Trophoblast cell (in vitro differentiated cells and primary cell): ENCODE results near the gene OR4E2.

Source experiments
- DNase-seq, 2 donors: peaks; one replicate each; pipeline ENCODE4 v3.0.0-alpha.2; 2016
- H2AFZ ChIP-seq: 2 replicates; pipeline ENCODE4 v1.6.1; 2013; ENCODE audit warnings: low read length, moderate library complexity, mild to moderate bottlenecking; ENCODE audit not compliant: insufficient read depth, poor library complexity
- H2AK5ac ChIP-seq: 2 replicates; pipeline ENCODE4 v1.6.1; 2013; ENCODE audit warnings: mild to moderate bottlenecking, low read length
- H2BK120ac ChIP-seq: 2 replicates; pipeline ENCODE4 v1.6.1; 2013; ENCODE audit warnings: low read length, mild to moderate bottlenecking, moderate library complexity; ENCODE audit not compliant: insufficient read depth, poor library complexity
- H2BK12ac ChIP-seq: 2 replicates; pipeline ENCODE4 v1.6.1; 2013; ENCODE audit warnings: mild to moderate bottlenecking, low read length, moderate library complexity
- H2BK5ac ChIP-seq: 2 replicates; pipeline ENCODE4 v1.6.1; 2013; ENCODE audit warnings: low read length, low read depth, moderate library complexity, mild to moderate bottlenecking; ENCODE audit not compliant: poor library complexity
- H3K14ac ChIP-seq: 2 replicates; pipeline ENCODE4 v1.6.1; 2013; ENCODE audit warnings: mild to moderate bottlenecking, low read length
- H3K18ac ChIP-seq: 2 replicates; pipeline ENCODE4 v1.6.1; 2013; ENCODE audit warnings: mild to moderate bottlenecking, low read length
- H3K23ac ChIP-seq: 2 replicates; pipeline ENCODE4 v1.6.1; 2013; ENCODE audit warnings: low read length
- H3K27ac ChIP-seq: 2 replicates; pipeline ENCODE4 v1.5.1; 2013; ENCODE audit warnings: low read depth, mild to moderate bottlenecking, inconsistent platforms, low read length, moderate library complexity
- H3K27me3 ChIP-seq: 2 replicates; pipeline ENCODE4 v1.6.1; 2013; ENCODE audit warnings: inconsistent platforms, mild to moderate bottlenecking, low read length, moderate library complexity; ENCODE audit not compliant: insufficient read depth
- H3K36me3 ChIP-seq, 2 experiments: 1 replicate in 1 of 2; 2 replicates in 1 of 2; pipeline ENCODE4 v1.6.1; 2013; ENCODE audit warnings: low read length in 2 of 2, mild to moderate bottlenecking in 2 of 2, moderate library complexity in 1 of 2; ENCODE audit not compliant: insufficient read depth in 2 of 2, control insufficient read depth in 1 of 2
- H3K4ac ChIP-seq: 2 replicates; pipeline ENCODE4 v1.6.1; 2013; ENCODE audit warnings: low read depth, mild to moderate bottlenecking, low read length, moderate library complexity
- H3K4me1 ChIP-seq, 2 experiments: 1 replicate in 1 of 2; 2 replicates in 1 of 2; pipeline ENCODE4 v1.6.1; 2013; ENCODE audit warnings: low read length in 2 of 2, mild to moderate bottlenecking in 2 of 2, moderate library complexity in 1 of 2; ENCODE audit not compliant: insufficient read depth in 2 of 2, control insufficient read depth in 1 of 2
- H3K4me2 ChIP-seq: 2 replicates; pipeline ENCODE4 v1.6.1; 2013; ENCODE audit warnings: inconsistent platforms, mild to moderate bottlenecking, low read length, moderate library complexity
- H3K4me3 ChIP-seq: 2 replicates; pipeline ENCODE4 v1.5.1; 2013; ENCODE audit warnings: mild to moderate bottlenecking, low read depth, low read length, inconsistent platforms
- H3K79me1 ChIP-seq: one replicate; pipeline ENCODE4 v1.6.1; 2013; ENCODE audit warnings: low read length
- H3K79me2 ChIP-seq: 2 replicates; pipeline ENCODE4 v1.6.1; 2013; ENCODE audit warnings: low read length, mild to moderate bottlenecking; ENCODE audit not compliant: control insufficient read depth, insufficient read depth, poor library complexity
- H3K9ac ChIP-seq: 2 replicates; pipeline ENCODE4 v1.6.1; 2013; ENCODE audit warnings: mild to moderate bottlenecking, low read length
- H3K9me3 ChIP-seq: 2 replicates; pipeline ENCODE4 v1.6.1; 2013; ENCODE audit warnings: low read depth, mild to moderate bottlenecking, control low read depth, inconsistent platforms, low read length; ENCODE audit not compliant: insufficient read depth
- H4K12ac ChIP-seq: 2 replicates; pipeline ENCODE4 v1.6.1; 2013; ENCODE audit warnings: low read depth, mild to moderate bottlenecking, low read length, moderate library complexity
- H4K8ac ChIP-seq: 2 replicates; pipeline ENCODE4 v1.6.1; 2013; ENCODE audit warnings: low read depth, mild to moderate bottlenecking, low read length, moderate library complexity
- H4K91ac ChIP-seq: one replicate; pipeline ENCODE4 v1.6.1; 2013; ENCODE audit warnings: low read depth, mild to moderate bottlenecking, low read length, moderate library complexity
- WGBS: extraction: QIAGEN DNeasy Blood & Tissue Kit; methylation state at CpG from one replicate; pipeline ENCODE4 v1.1.7; 2013; ENCODE audit warnings: missing lambda C conversion rate; ENCODE audit not compliant: insufficient read length, insufficient coverage; ENCODE audit errors: extremely low coverage; 5-methylcytosine and 5-hydroxymethylcytosine counted together

The OR4E2 gene

GRCh38 chr14:21654215-21654614 is 580 bp downstream of the OR4E2 start:
- Histone ChIP-seq H2AK5ac (no peak overlapping the region), H3K27me3 (no peaks in the 10 kb centered on the region), H2AFZ (no peak overlapping the region), H2BK12ac (no peak overlapping the region), H3K23ac (peak overlapping the region; percentile 82), H4K91ac (no peak overlapping the region), H3K36me3 (no peaks in the 10 kb centered on the region), H3K27ac (no peak overlapping the region), H4K8ac (no peak overlapping the region), H3K4ac (no peak overlapping the region), H3K9me3 (no peaks in the 10 kb centered on the region), H2BK5ac (no peak overlapping the region), H3K79me2 (no peaks in the 10 kb centered on the region), H3K18ac (no peak overlapping the region), H3K4me3 (peak overlapping the region; percentile 47), H3K4me1 (no peaks in the 10 kb centered on the region), H2BK120ac (no peak overlapping the region), H4K12ac (no peak overlapping the region), H3K9ac (no peak overlapping the region), H3K4me2 (no peak overlapping the region), H3K14ac (no peak overlapping the region), H3K79me1 (no peaks in the 10 kb centered on the region)
- DNase-seq = no peak
- no CpG with 5 or more reads among the region's 5 CpGs for WGBS

- H3K9me3 ChIP-seq = no peaks in the 10 kb centered on the region
- no peaks in the 10 kb centered on the region for H3K36me3 ChIP-seq
- H4K8ac ChIP-seq = no peak overlapping the region
Measured at GRCh38 chr14:21656980-21657379, 3.3 kb downstream of the OR4E2 start.

GRCh38 chr14:21668377-21668776 is 14.7 kb downstream of the OR4E2 start:
- H3K9me3 ChIP-seq = no peaks in the 10 kb centered on the region

More at GRCh38 chr14:21656980-21657379, 3.3 kb downstream of the OR4E2 start:
- Histone ChIP-seq H4K12ac (no peak overlapping the region), H2BK12ac (no peak overlapping the region), H3K23ac (no peak overlapping the region), H3K14ac (no peak overlapping the region), H3K18ac (no peak overlapping the region), H4K91ac (no peak overlapping the region), H3K4me2 (no peak overlapping the region), H3K79me2 (no peaks in the 10 kb centered on the region), H3K9ac (no peak overlapping the region), H2AK5ac (no peak overlapping the region), H3K27ac (no peak overlapping the region), H3K4me1 (no peaks in the 10 kb centered on the region), H3K79me1 (no peaks in the 10 kb centered on the region), H3K27me3 (no peaks in the 10 kb centered on the region), H2BK5ac (no peak overlapping the region), H2AFZ (no peak overlapping the region), H3K4ac (no peak overlapping the region), H3K4me3 (no peak overlapping the region), H2BK120ac (no peak overlapping the region)
- no peak for DNase-seq
- WGBS = no CpG with 5 or more reads among the region's 1 CpG

GRCh38 chr14:21669284-21669683 is 15.6 kb downstream of the OR4E2 start:
- no peak overlapping the region for H3K4me3 ChIP-seq
- no peak overlapping the region for H3K4me2 ChIP-seq
- no peak overlapping the region for H4K12ac ChIP-seq
- H3K4ac ChIP-seq = no peak overlapping the region
- no peaks in the 10 kb centered on the region for H3K27me3 ChIP-seq
- H3K4me1 ChIP-seq = no peaks in the 10 kb centered on the region
- H3K9ac ChIP-seq = no peak overlapping the region
- H2BK120ac ChIP-seq = no peak overlapping the region
- DNase-seq = no peak
- H2BK12ac ChIP-seq = no peak overlapping the region
- H3K14ac ChIP-seq = no peak overlapping the region
- H2AFZ ChIP-seq = no peak overlapping the region
- no peaks in the 10 kb centered on the region for H3K79me1 ChIP-seq
- H3K18ac ChIP-seq = no peak overlapping the region
- no peaks in the 10 kb centered on the region for H3K36me3 ChIP-seq
- H3K27ac ChIP-seq = no peak overlapping the region
- H3K23ac ChIP-seq = no peak overlapping the region
- no peak overlapping the region for H4K8ac ChIP-seq
- H4K91ac ChIP-seq = no peak overlapping the region
- no peaks in the 10 kb centered on the region for H3K9me3 ChIP-seq
- no peak overlapping the region for H2BK5ac ChIP-seq
- H3K79me2 ChIP-seq = no peaks in the 10 kb centered on the region
- H2AK5ac ChIP-seq = no peak overlapping the region

More at GRCh38 chr14:21668377-21668776, 14.7 kb downstream of the OR4E2 start:
- H2AFZ ChIP-seq = no peak overlapping the region
- no peak overlapping the region for H3K14ac ChIP-seq
- no peak overlapping the region for H3K9ac ChIP-seq
- H3K18ac ChIP-seq = no peak overlapping the region
- DNase-seq = no peak
- no peak overlapping the region for H3K4me2 ChIP-seq
- no peak overlapping the region for H2BK120ac ChIP-seq
- H3K27ac ChIP-seq = no peak overlapping the region
- H3K4me3 ChIP-seq = no peak overlapping the region
- H2BK5ac ChIP-seq = no peak overlapping the region
- H3K79me1 ChIP-seq = no peaks in the 10 kb centered on the region
- H3K4me1 ChIP-seq = no peaks in the 10 kb centered on the region
- H3K79me2 ChIP-seq = no peaks in the 10 kb centered on the region
- no peak overlapping the region for H3K4ac ChIP-seq
- H2BK12ac ChIP-seq = no peak overlapping the region
- no peaks in the 10 kb centered on the region for H3K27me3 ChIP-seq
- H3K23ac ChIP-seq = no peak overlapping the region
- no peak overlapping the region for H2AK5ac ChIP-seq
- no peak overlapping the region for H4K8ac ChIP-seq
- no peak overlapping the region for H4K12ac ChIP-seq
- WGBS = no CpG with 5 or more reads among the region's 3 CpGs
- H3K36me3 ChIP-seq = no peaks in the 10 kb centered on the region
- H4K91ac ChIP-seq = no peak overlapping the region
